Large intestine (tissue), 3 donors: ENCODE data around the gene RGS19. TPM values are rescaled to one million over a fixed set of nuclear protein-coding genes. Genes with fewer than 3 reads are reported as not detected.

Experiments
- DNase-seq, 2 donors: peaks; one replicate each; pipeline versions ENCODE4 v3.0.0 to v3.0.0-alpha.2; 2013
- H3K27ac ChIP-seq: one replicate; pipeline ENCODE4 v1.5.1; 2013; ENCODE audit warnings: low read length
- H3K27me3 ChIP-seq: 2 replicates; pipeline ENCODE4 v1.6.1; 2013; ENCODE audit warnings: low read length; ENCODE audit not compliant: control insufficient read depth, insufficient read depth
- H3K36me3 ChIP-seq: 2 replicates; pipeline ENCODE4 v1.6.1; 2013; ENCODE audit warnings: low read length; ENCODE audit not compliant: control insufficient read depth, insufficient read depth
- H3K4me1 ChIP-seq: one replicate; pipeline ENCODE4 v1.6.1; 2013; ENCODE audit warnings: low read length; ENCODE audit not compliant: control insufficient read depth, insufficient read depth
- H3K4me3 ChIP-seq: one replicate; pipeline ENCODE4 v1.5.1; 2013; ENCODE audit warnings: low read length
- H3K9me3 ChIP-seq: one replicate; pipeline ENCODE4 v1.6.1; 2013; ENCODE audit warnings: mild to moderate bottlenecking, low read depth, low read length, moderate library complexity; ENCODE audit not compliant: control insufficient read depth
- WGBS: methylation state at CpG from one replicate; pipeline ENCODE4 v1.1.5; 2013; ENCODE audit warnings: low lambda C conversion rate; ENCODE audit not compliant: insufficient coverage; 5-methylcytosine and 5-hydroxymethylcytosine counted together
- polyA plus RNA-seq: library from polyadenylated mRNA; unstranded; fragments of 120-200 nt; gene quantifications from one replicate; pipeline ENCODE4 v1.2.1, GENCODE V29; 2013

RGS19 gene
- polyA plus RNA-seq, 1 donor = 5.9 TPM

DNA sequence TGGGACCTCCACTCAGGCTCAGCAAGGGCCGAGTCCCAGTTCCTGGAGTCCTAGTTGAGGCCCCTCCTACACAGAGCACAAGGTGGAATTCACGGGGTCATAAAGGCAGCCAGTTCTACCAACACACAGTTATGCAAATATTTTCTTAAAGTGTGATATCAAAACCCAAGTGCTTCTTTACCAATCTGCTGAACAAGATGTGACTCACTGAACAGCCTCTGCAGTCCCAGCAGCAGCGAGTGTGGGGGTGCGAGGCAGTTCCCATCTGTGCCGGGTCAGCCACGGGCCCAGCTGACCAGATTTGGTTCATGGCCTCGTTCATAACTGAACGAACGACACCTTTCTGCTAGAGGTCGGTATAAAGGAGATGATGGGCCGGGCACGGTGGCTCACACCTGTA lies 20.8 kb downstream of the RGS19 start:
- DNase-seq = no peak
- Histone ChIP-seq H3K4me3 (no peak overlapping the region), H3K4me1 (peaks cover 10% of the 10 kb centered on the region), H3K9me3 (no peaks in the 10 kb centered on the region), H3K27ac (no peak overlapping the region), H3K27me3 (peaks cover 44% of the 10 kb centered on the region), H3K36me3 (no peaks in the 10 kb centered on the region)
- WGBS = no CpG with 5 or more reads among the region's 12 CpGs

DNA sequence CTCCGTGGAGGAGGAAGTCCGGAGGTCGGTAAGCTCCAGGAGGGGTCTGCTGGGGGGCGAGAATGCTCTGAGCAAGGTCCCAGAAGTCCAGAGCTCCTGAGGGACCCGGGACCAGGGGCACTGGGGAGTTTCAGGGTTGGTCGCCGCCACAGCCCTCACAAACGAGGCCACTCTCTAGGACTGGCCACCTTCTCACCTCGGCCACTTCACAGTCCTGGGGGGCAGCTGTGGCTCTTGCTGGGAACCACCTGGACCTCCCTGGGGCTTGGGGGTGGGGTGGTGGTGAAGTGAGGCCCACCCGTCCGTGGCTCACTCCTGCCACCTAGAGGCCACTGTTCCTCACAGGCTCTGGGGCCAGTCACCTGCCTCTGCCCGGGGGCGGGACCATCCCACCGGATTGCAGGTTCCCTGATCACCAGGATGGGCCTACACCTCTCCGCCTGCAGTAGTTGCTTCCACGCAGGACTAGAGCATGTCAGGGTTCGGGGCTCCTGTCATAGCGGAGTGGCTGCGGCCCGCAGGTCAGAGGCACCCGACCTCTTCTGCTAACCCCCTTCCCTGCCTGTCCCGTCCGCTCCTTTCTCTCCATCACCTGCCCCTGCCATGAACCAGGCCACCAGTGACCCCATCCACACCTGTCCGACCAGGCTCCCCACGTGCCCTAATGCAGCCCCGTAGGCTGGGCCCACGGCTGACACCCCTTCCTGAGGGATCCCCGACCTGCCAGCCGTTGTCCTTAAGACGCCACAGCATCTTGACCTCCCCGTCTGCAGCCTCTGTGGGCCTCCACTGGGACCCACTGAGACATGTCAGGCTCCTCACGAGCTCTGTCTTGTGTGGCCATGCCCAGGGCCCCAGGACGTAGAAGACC lies 21.5 kb downstream of the RGS19 start:
- H3K4me1 ChIP-seq = peaks cover 10% of the 10 kb centered on the region
- no peak overlapping the region for H3K4me3 ChIP-seq
- no peak overlapping the region for H3K27ac ChIP-seq
- no peaks in the 10 kb centered on the region for H3K9me3 ChIP-seq
- H3K36me3 ChIP-seq = no peaks in the 10 kb centered on the region
- DNase-seq = peak; percentile 56 to 63
- no CpG with 5 or more reads among the region's 33 CpGs for whole genome bisulfite sequencing
- H3K27me3 ChIP-seq = peaks cover 50% of the 10 kb centered on the region

DNA sequence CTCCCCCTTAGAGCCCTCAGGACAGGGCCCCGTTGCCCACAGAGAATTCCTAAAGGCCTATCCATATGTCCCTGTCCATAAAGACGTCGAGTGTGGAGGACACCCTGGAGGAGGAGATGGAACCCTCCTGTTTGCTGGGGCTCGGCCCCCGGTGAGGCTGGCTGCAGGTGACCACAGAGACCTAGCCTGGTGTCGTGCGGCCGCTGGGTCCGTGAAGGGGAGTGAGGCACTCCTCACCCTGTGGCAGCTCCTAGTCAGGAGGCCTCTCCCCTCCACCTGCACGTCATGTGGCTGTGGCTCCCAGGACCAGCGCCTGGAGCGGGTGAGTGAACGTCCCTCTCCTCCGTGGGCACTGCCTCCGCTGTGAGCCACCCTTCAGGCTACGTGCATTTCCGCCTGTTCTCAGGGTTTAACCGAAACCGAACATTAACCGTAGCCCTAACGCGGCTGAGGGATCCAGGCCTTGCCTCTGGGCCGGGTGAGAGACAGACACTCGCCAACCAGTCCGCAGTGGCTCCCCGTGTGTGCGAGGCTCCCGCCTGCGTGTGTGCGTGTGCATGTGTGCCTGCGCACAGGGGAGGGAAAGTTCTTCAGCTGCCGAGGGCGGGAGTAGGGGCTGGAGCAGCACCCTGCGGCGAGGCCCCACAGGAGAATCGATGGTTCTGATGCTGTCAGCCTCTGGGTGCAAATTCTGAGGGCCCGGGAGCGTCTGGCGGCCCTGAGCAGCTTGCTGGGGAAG lies 22.3 kb downstream of the RGS19 start:
- WGBS = no CpG with 5 or more reads among the region's 39 CpGs
- no peak overlapping the region for H3K27ac ChIP-seq
- no peak for DNase-seq

DNA sequence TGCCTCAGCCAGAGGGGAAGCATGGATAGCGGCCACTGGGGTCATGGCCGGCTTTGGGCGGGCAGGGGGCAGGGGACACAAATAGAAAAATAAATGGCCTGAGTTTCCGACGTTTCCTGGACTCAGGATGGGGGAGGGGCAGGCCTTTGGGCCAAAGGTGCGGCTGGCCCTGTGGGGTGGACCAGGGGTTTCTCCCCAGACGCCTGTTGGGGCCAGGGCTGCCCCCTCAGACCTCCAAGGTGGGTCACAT lies 22.8 kb downstream of the RGS19 start:
- Histone ChIP-seq H3K4me3 (no peak overlapping the region), H3K4me1 (peaks cover 2% of the 10 kb centered on the region), H3K9me3 (no peaks in the 10 kb centered on the region), H3K27me3 (peaks cover 63% of the 10 kb centered on the region), H3K27ac (no peak overlapping the region), H3K36me3 (no peaks in the 10 kb centered on the region)
- no peak for DNase-seq
- WGBS = no CpG with 5 or more reads among the region's 7 CpGs

More for the DNA sequence above, 22.3 kb downstream of the RGS19 start:
- Histone ChIP-seq H3K36me3 (no peaks in the 10 kb centered on the region), H3K4me1 (peaks cover 3% of the 10 kb centered on the region), H3K9me3 (no peaks in the 10 kb centered on the region), H3K27me3 (peaks cover 58% of the 10 kb centered on the region), H3K4me3 (no peak overlapping the region)

DNA sequence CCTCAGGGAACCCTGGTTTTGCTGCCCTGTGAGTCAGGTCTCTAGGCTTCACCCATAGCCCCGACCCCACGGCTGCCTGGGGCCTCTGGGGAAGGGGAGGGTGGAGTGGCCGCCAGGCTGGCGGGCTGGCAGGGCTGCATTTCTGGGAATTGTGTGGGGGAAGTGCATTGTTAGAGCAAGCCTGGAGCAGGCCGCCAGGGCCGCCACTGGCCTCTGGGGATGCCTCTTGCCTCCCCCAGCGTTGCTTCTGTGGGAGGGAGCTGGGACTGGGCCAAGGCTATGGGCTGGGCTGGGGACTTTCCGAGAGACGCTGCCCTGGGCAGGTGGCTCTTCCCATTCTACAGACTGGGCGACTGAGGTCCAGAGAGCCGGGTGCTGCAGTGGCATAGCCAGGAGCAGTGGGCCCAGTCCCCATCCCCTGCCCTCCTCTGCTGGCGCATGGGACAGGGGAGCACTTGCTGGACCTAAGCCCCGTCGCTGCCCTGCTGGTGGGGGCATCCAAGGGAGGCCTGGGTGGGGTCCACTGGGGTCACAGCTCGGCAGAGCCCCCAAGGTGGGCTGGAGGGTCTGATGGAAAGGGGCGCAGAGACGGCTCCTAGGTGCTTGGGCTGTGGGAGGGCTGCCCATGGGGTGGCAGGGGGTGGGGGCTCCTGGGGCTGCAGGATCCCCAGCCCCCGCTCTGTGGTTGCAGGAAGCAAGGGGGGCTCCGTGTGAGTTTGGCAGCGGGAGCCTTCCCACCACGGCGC lies 23.3 kb downstream of the RGS19 start:
- Histone ChIP-seq H3K9me3 (no peaks in the 10 kb centered on the region), H3K36me3 (no peaks in the 10 kb centered on the region), H3K27me3 (peaks cover 67% of the 10 kb centered on the region), H3K4me3 (no peak overlapping the region), H3K27ac (no peak overlapping the region), H3K4me1 (peaks cover 2% of the 10 kb centered on the region)
- no CpG with 5 or more reads among the region's 22 CpGs for WGBS
- no peak for DNase-seq

DNA sequence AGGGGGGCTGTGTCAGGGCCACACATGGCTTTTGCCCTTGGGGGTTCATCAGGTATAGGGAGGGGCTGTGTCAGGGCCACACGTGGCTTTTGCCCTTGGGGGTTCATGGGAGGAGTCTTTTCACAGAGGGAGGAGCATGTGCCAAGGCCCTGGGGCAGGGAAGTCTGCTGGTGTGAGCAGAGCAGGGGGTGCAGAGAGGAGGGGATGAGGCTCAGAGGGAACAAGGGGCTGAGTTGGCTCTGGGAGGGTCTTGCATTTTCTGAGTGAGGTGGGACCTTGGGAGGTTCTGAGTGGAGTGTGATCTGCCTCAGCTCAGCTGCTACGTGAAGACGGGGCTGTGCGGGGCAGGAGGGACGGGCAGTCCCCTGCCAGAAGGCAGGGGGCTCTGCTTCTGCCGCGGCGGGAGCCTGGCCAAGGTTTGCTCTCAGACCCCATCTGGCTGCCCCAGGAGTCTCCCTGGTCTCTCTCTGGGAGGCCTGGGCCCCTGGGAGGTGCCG lies 23.9 kb downstream of the RGS19 start:
- Histone ChIP-seq H3K9me3 (no peaks in the 10 kb centered on the region), H3K27me3 (peaks cover 74% of the 10 kb centered on the region), H3K36me3 (no peaks in the 10 kb centered on the region), H3K27ac (no peak overlapping the region), H3K4me3 (no peak overlapping the region), H3K4me1 (peaks cover 2% of the 10 kb centered on the region)
- WGBS = no CpG with 5 or more reads among the region's 9 CpGs
- DNase-seq = no peak

DNA sequence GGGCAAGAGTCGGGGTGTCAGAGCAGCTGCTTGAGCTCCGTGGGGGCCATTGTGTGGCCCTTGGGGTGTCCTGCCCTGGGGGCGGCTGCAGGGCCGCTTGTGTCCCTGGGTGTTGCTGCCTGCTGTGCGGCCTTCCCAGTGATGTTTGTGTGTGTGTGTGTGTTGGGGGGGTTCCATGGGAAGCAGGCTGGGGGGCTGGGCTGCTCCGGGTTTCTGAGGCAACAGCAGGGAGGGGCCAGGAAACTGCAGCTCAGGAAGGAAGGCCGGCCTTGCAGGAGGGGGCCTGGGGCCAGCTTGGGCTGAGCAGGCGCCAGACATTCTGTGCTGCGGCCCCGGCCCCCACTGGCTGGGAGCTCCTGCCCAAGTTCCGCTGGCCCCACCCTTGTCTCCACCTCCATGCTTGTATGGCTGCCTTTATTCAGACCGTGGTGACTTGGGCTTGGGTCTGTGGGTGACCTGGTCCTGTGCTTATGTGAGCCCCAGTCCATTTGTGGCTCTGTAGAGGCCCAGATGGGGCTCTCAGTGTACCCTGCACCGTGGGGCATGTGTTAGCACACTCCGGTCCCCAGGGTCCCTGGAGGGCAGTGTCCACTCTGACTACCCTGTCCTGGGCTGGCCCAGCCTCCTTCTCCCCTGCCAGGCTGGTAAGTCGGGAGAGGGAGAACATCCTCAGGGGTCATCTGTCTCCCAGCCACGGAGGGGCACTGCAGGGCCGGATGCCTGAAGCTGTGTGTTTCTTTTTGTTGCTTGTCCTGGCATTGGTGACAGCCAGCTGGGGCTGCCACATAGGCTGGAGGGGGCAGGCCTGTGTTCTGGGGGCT lies 25.3 kb downstream of the RGS19 start:
- peaks cover 3% of the 10 kb centered on the region for H3K9me3 ChIP-seq
- DNase-seq = peak; percentile 43 to 44
- WGBS = no CpG with 5 or more reads among the region's 17 CpGs
- peaks cover 83% of the 10 kb centered on the region for H3K27me3 ChIP-seq
- H3K4me1 ChIP-seq = peaks cover 2% of the 10 kb centered on the region
- no peak overlapping the region for H3K27ac ChIP-seq
- H3K36me3 ChIP-seq = no peaks in the 10 kb centered on the region
- no peak overlapping the region for H3K4me3 ChIP-seq

DNA sequence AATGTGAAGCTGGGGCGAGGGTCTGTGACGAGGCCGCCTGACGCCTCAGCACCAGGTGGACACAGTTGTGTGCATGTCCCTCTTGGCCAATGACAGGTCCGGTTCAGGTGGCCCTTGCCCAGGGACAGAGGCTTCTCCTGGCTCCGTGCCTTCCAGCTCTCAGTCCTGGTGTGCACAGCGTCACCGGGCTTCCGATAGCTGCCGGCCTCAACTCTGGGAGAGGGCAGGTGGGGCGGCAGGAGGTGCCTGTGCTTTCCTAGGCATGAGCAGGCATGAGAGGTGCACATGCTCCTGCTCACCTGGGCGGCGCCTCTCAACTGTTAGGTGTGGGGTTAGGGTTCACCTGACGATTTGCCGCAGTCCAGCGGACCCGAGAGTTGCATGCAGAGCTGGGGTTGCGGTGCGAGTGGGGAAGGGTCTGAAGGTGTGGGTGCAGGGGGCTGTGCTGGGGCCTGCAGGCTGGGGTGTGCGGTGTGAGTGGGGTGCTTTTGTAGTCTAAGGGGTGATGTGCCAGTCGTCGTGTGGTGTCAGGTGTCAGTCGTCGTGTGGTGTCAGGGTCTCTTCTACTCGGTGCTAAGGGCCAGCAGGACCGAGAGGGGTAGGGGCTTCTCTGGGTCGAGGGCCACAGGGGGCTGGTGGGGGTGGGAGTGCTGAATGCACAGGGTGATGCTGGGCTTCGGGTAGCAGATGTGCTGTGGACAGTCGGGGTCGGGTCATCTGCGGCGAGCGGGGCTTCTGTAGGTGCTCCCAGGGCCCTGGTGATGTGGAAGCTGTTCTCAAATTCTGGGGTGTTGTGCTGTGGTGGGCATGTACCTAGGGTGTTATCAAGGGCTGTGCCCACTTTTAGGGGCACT lies 26.1 kb downstream of the RGS19 start:
- H3K27ac ChIP-seq = no peak overlapping the region
- peaks cover 2% of the 10 kb centered on the region for H3K4me1 ChIP-seq
- no peak for DNase-seq
- no peaks in the 10 kb centered on the region for H3K36me3 ChIP-seq
- H3K9me3 ChIP-seq = peaks cover 3% of the 10 kb centered on the region
- H3K4me3 ChIP-seq = no peak overlapping the region
- H3K27me3 ChIP-seq = peaks cover 79% of the 10 kb centered on the region
- no CpG with 5 or more reads among the region's 33 CpGs for WGBS

DNA sequence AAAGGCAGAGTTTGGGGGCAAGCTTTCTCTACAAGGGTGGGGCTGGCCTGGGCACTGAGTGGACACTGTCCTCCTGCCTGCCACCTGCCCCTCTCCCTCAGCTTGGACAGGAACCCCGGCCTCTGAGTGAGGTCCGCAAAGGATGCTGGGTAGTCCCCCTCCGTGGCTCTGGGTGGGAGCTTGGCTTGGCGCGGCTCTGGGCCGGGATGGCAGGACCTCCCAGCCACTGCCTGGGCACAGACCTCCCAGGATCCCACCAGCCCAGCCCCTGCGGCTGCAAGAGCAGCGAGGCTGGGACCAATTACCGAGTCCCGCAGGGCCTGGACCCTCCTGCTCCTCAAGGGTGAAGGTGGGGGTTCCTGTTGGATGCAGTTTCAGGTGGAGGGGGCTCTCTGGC lies 27.0 kb downstream of the RGS19 start:
- no peak overlapping the region for H3K27ac ChIP-seq
- peaks cover 2% of the 10 kb centered on the region for H3K4me1 ChIP-seq
- no CpG with 5 or more reads among the region's 10 CpGs for WGBS
- no peak overlapping the region for H3K4me3 ChIP-seq
- peaks cover 8% of the 10 kb centered on the region for H3K9me3 ChIP-seq
- no peaks in the 10 kb centered on the region for H3K36me3 ChIP-seq
- H3K27me3 ChIP-seq = peaks cover 83% of the 10 kb centered on the region
- no peak for DNase-seq
